Testis (tissue), 3 donors: Measurements from ENCODE around the gene TEAD2. TPM values are rescaled to one million over a fixed set of nuclear protein-coding genes. Genes with fewer than 3 reads are reported as not detected.

Source experiments
- DNase-seq: peaks from one replicate; pipeline ENCODE4 v3.0.0-alpha.2; 2019
- H3K27ac ChIP-seq, 2 donors: fragments of 200-600 bp; sonication (generic); one replicate each; pipeline ENCODE4 v1.5.1; 2019
- H3K27me3 ChIP-seq: fragments of 200-600 bp; sonication (generic); one replicate; pipeline ENCODE4 v1.5.1; 2019
- H3K36me3 ChIP-seq: fragments of 200-600 bp; sonication (generic); one replicate; pipeline ENCODE4 v1.5.1; 2017; ENCODE audit warnings: low read depth; ENCODE audit errors: missing control alignments
- H3K4me1 ChIP-seq: fragments of 200-600 bp; sonication (generic); one replicate; pipeline ENCODE4 v1.5.1; 2019
- H3K4me3 ChIP-seq, 2 donors: fragments of 200-600 bp; sonication (generic); one replicate each; pipeline ENCODE4 v1.5.1; 2017 to 2019
- H3K9me3 ChIP-seq: fragments of 200-600 bp; sonication (generic); one replicate; pipeline ENCODE4 v1.5.1; 2017
- POLR2A ChIP-seq: fragments of 450-650 bp; IDR thresholded peaks from one replicate; pipeline ENCODE4 v1.6.1; 2017; ENCODE audit warnings: antibody characterized with exemption, mild to moderate bottlenecking, moderate library complexity
- WGBS, 2 donors: methylation state at CpG; one replicate each; pipeline ENCODE4 v1.1.5; 2018; 5-methylcytosine and 5-hydroxymethylcytosine counted together
- intact Hi-C: fragments of 100-400 bp; cut with DNase I; formaldehyde crosslinking; loops from one replicate; pipeline ENCODE4 v1.15.1; 2023; ENCODE audit warnings: low total_unique reads
- polyA plus RNA-seq: library from polyadenylated mRNA; stranded (reverse); fragments of 350-450 nt; fragmentation: Illumina TruSeq; extraction: RNeasy Lipid Tissue Mini Kit (QIAGEN cat#74804); gene quantifications from one replicate; pipeline ENCODE4 v1.2.3, GENCODE V29; 2014; ENCODE audit warnings: low read depth, low replicate concordance; ENCODE audit not compliant: insufficient read depth
- total RNA-seq, 2 donors: library from RNA; depleted of rRNA; stranded (reverse); fragments of >200 nt; gene quantifications; one replicate each; pipeline ENCODE4 v1.2.3, GENCODE V29; 2016
- TF ChIP-seq, protein P1 (sequence below), 3 experiments: fragments of 450-650 bp in 2 of 3; fragments of 200-600 bp in 1 of 3; sonication (generic) in 1 of 3; IDR thresholded peaks; one replicate each; pipeline ENCODE4 v1.5.1; 2016 to 2019; ENCODE audit warnings: antibody characterized with exemption in 3 of 3, mild to moderate bottlenecking in 2 of 3, moderate library complexity in 1 of 3

TEAD2 gene
- total and polyA plus RNA-seq, 3 donors from 2014 or later, result 12.6 to 29.6 (median 20.8) TPM

DNA sequence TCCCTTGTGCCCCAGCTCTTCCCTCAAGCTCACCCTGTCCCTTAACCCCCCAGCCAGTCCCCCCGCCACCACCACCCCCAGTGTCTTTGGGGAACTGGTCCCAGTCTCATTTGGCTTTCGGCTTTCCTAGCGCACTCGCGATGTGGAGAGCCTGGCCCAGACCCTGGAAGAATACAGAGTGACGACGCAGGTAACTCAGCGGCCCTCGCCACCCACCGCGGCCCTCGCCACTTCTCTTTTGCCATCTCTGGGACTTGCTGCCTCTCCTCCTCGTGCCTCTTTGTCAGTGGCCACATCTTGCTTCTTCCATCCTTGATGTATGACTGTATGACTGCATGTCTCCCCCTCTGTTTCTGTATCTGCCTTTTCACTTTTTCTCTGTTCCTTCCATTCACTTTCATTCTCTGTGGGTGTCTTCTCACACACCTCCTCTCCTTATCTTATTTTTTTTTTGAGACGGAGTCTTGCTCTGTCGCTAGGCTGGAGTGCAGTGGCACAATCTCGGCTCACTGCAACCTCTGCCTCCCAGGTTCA lies 45.3 kb upstream of the TEAD2 start:
- H3K27ac ChIP-seq, result no peak overlapping the region
- intact Hi-C loops, result no loop called here
- no peaks in the 10 kb centered on the region for H3K4me1 ChIP-seq
- H3K4me3 ChIP-seq, result no peak overlapping the region
- WGBS, 2 donors, result 90 to 92% methylated on average over 16 of the region's 16 CpGs
- no peak for DNase-seq
- H3K27me3 ChIP-seq, result no peaks in the 10 kb centered on the region
- TF ChIP-seq POLR2A, result no peak
- TF ChIP-seq, protein P1, sequence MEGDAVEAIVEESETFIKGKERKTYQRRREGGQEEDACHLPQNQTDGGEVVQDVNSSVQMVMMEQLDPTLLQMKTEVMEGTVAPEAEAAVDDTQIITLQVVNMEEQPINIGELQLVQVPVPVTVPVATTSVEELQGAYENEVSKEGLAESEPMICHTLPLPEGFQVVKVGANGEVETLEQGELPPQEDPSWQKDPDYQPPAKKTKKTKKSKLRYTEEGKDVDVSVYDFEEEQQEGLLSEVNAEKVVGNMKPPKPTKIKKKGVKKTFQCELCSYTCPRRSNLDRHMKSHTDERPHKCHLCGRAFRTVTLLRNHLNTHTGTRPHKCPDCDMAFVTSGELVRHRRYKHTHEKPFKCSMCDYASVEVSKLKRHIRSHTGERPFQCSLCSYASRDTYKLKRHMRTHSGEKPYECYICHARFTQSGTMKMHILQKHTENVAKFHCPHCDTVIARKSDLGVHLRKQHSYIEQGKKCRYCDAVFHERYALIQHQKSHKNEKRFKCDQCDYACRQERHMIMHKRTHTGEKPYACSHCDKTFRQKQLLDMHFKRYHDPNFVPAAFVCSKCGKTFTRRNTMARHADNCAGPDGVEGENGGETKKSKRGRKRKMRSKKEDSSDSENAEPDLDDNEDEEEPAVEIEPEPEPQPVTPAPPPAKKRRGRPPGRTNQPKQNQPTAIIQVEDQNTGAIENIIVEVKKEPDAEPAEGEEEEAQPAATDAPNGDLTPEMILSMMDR (IDR thresholded peaks at IDR 0.05), result no peak
- H3K36me3 ChIP-seq, result no peaks in the 10 kb centered on the region
- H3K9me3 ChIP-seq, result no peaks in the 10 kb centered on the region

DNA sequence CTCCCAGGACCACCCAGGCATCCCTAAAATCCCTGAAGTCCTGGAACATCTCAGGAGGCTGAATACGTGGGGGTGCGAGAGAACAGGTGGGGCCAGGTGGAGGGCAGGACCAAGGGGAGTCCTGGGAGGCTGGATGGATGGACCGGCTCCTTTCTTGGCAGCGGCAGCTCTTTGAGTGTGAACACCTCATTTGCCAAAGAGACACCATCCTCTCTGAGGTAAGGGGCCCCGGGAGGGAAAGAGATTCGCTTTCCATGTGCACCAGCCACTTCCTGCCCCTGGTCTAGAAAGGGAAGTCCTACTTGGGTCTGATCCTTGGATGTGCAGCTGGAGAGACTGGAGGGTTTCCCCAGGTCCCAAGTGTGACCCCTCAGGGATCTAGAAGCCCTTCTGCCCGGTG lies 44.9 kb upstream of the TEAD2 start:
- H3K4me1 ChIP-seq, result no peaks in the 10 kb centered on the region
- H3K4me3 ChIP-seq, result no peak overlapping the region
- no peak for TF ChIP-seq POLR2A
- TF ChIP-seq, protein P1 (IDR thresholded peaks at IDR 0.05), result no peak
- DNase-seq, result no peak
- H3K27ac ChIP-seq, result no peak overlapping the region
- H3K9me3 ChIP-seq, result no peaks in the 10 kb centered on the region
- no peaks in the 10 kb centered on the region for H3K36me3 ChIP-seq
- H3K27me3 ChIP-seq, result no peaks in the 10 kb centered on the region
- intact Hi-C loops, result no loop called here
- WGBS, 2 donors, result 76 to 83% methylated on average over 5 to 7 of the region's 7 CpGs

DNA sequence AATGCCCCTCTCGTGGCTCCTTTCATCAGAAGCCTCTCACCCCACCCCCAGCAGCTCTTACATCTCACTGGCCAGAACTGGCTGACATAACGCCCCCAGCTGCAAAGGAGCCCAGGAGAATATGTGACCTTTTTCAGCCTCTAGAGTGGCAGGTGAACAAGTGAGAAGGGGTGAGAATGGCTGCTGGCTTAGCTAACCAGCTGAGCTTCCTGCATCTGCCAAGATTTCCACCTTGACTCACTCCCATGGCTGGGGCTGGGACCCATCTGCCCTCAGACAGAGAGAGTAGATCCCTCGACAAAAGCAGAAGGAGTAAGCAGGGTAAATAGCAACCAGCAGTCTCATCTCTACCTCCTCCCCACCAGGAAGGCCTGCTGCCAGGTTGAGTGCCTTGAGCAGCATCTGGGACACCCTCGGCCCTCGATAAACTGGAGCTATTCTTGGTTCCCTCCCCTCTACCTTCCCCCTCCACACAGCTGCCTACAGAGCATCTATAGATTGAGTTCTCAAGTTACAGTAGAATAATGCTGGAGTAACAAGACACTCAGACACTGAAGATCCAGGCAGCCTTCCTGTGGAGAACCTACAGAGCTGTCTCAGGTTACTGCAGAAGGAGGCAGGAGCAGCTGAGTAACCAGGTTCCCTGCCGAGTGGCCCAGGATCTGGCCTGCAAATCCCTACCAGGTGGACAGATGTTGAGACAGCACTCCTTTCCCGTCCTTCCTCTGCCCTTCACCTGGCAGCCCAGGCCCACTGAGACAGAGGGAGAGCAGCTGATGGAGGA lies 41.4 kb upstream of the TEAD2 start:
- intact Hi-C loops, result no loop called here
- WGBS, 2 donors, result 60 to 63% methylated on average over 5 to 7 of the region's 7 CpGs
- H3K4me3 ChIP-seq, result no peak overlapping the region
- no peaks in the 10 kb centered on the region for H3K36me3 ChIP-seq
- H3K4me1 ChIP-seq, result no peaks in the 10 kb centered on the region
- TF ChIP-seq POLR2A, result no peak
- TF ChIP-seq, protein P1 (IDR thresholded peaks at IDR 0.05), result no peak
- H3K27ac ChIP-seq, result no peak overlapping the region
- no peak for DNase-seq
- no peaks in the 10 kb centered on the region for H3K27me3 ChIP-seq
- H3K9me3 ChIP-seq, result no peaks in the 10 kb centered on the region

DNA sequence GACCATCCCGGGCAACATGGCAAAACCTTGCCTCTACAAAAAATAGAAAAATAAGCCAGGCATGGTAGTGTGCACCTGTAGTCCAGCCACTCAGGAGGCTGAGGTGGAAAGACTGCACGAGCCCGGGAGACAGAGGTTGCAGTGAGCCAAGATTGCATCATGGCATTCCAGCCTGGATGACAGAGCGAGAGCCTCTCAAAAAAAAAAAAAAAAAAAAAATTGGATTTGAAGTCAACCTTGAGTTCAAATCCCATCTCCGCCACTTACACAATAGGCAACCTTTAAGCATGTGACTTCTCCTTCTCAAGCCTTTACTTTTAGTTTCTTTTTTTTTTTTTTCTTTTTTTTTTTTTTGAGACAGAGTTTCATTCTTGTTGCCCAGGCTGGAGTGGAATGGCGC lies 37.8 kb upstream of the TEAD2 start:
- no peak for TF ChIP-seq POLR2A
- TF ChIP-seq, protein P1 (IDR thresholded peaks at IDR 0.05), result no peak
- DNase-seq, result no peak
- Histone ChIP-seq H3K27ac (no peak overlapping the region), H3K27me3 (no peaks in the 10 kb centered on the region), H3K9me3 (no peaks in the 10 kb centered on the region), H3K36me3 (no peaks in the 10 kb centered on the region), H3K4me3 (no peak overlapping the region), H3K4me1 (no peaks in the 10 kb centered on the region)
- intact Hi-C loops, result no loop called here
- 88 to 94% methylated on average over 6 of the region's 6 CpGs for WGBS, 2 donors
